PC-9 (cell line): ENCODE measurements around the gene MARS1. TPM values are rescaled to one million over a fixed set of nuclear protein-coding genes. Genes with fewer than 3 reads are reported as not detected.

Experiments
- BruUV-seq: library from RNA; stranded (reverse); fragments of 400-500 nt; replicated peaks from 2 replicates; lab custom pipeline; 2021; lab: Mats Ljungman, UMichigan
- CTCF ChIA-PET: fragments of 300-600 bp; sonication (Branson Sonifier 250); formaldehyde crosslinking; loops from one replicate; lab custom pipeline; 2022; ENCODE audit warnings: antibody characterized with exemption; lab: Charles Lee
- POLR2A ChIA-PET: fragments of 300-600 bp; sonication (Branson Sonifier 250); formaldehyde crosslinking; loops from one replicate; lab custom pipeline; 2022; ENCODE audit warnings: antibody characterized with exemption; ENCODE audit not compliant: unreplicated experiment; lab: Charles Lee
- DNase-seq, 2 experiments: peaks; one replicate each; pipeline versions ENCODE4 v3.0.0 to v3.0.0-alpha.2; 2015 to 2022; ENCODE audit warnings: mixed read lengths in 1 of 2
- H2AFZ ChIP-seq: fragments of 200-600 bp; sonication (generic); 2 replicates; pipeline ENCODE4 v1.8.1; 2017; ENCODE audit warnings: antibody characterized with exemption
- H3F3A ChIP-seq: fragments of 200-600 bp; sonication (generic); 2 replicates; pipeline ENCODE4 v1.8.1; 2017; ENCODE audit warnings: antibody characterized with exemption, mild to moderate bottlenecking, low read depth; ENCODE audit not compliant: insufficient read depth
- H3K27ac ChIP-seq: fragments of 200-600 bp; sonication (generic); 2 replicates; pipeline ENCODE4 v1.6.1; 2016; ENCODE audit warnings: mixed run types
- H3K27me3 ChIP-seq: fragments of 200-600 bp; sonication (generic); 2 replicates; pipeline ENCODE4 v1.6.1; 2016; ENCODE audit warnings: low read depth, mixed run types; ENCODE audit not compliant: insufficient read depth
- H3K36me3 ChIP-seq: fragments of 200-600 bp; sonication (generic); 2 replicates; pipeline ENCODE4 v1.6.1; 2016; ENCODE audit warnings: low read depth, mixed run types
- H3K4me1 ChIP-seq: fragments of 200-600 bp; sonication (generic); replicated peaks from 2 replicates; pipeline ENCODE4 v1.6.1; 2016; ENCODE audit warnings: mixed run types; ENCODE audit not compliant: insufficient read depth
- H3K4me2 ChIP-seq: fragments of 200-600 bp; sonication (generic); 2 replicates; pipeline ENCODE4 v1.6.1; 2017; ENCODE audit warnings: mixed run types
- H3K4me3 ChIP-seq: fragments of 200-600 bp; sonication (generic); 2 replicates; pipeline ENCODE4 v1.6.1; 2016; ENCODE audit warnings: mixed run types
- H3K79me2 ChIP-seq: fragments of 200-600 bp; sonication (generic); 2 replicates; pipeline ENCODE4 v1.6.1; 2017; ENCODE audit warnings: low read depth, mixed run types
- H3K9me2 ChIP-seq: fragments of 200-600 bp; sonication (generic); 2 replicates; pipeline ENCODE4 v1.8.1; 2017; ENCODE audit warnings: mild to moderate bottlenecking; ENCODE audit not compliant: insufficient read depth
- H3K9me3 ChIP-seq: fragments of 200-600 bp; sonication (generic); 2 replicates; pipeline ENCODE4 v1.8.1; 2016; ENCODE audit warnings: low read depth; ENCODE audit not compliant: insufficient read depth
- H4K20me1 ChIP-seq: fragments of 200-600 bp; sonication (generic); 2 replicates; pipeline ENCODE4 v1.8.1; 2017; ENCODE audit not compliant: insufficient read depth
- EZH2 ChIP-seq: fragments of 200-600 bp; sonication (generic); IDR thresholded peaks from 2 replicates; pipeline ENCODE4 v1.8.0; 2017; ENCODE audit warnings: antibody characterized with exemption, low read depth
- intact Hi-C: fragments of 100-400 bp; cut with micrococcal nuclease; formaldehyde crosslinking; loops from one replicate; pipeline ENCODE4 v1.10.0; 2022; ENCODE audit not compliant: unreplicated experiment
- total RNA-seq: library from RNA; stranded (reverse); gene quantifications from 2 replicates; pipeline ENCODE4 v1.2.3, GENCODE V29; 2021
- TF ChIP-seq, protein P1 (sequence below): fragments of 200-600 bp; sonication (generic); conservative IDR thresholded peaks from 2 replicates; pipeline ENCODE4 v1.6.1; 2017; ENCODE audit warnings: mixed run types, antibody characterized with exemption, mild to moderate bottlenecking, moderate library complexity

Gene MARS1
- total RNA-seq, 1 experiment from 2014 or later, result 307 TPM

DNA sequence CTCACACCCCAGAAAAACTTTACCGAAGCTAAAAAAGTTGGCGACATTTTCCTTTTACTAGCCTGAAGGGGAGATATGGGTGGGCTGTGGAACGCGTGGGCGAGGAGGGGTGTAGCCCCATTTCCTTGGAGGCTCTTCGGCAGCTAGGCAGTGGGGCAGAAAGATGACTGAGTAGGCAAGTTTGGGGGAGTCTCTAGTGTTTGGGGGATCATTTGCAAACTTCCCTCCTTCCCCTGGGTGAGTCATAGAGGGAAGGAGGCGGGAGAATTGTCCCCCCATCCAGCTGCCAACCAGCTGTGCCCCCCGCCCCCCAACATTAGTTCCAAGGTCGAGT lies 26.0 kb upstream of the MARS1 start:
- TF ChIP-seq, protein P1, sequence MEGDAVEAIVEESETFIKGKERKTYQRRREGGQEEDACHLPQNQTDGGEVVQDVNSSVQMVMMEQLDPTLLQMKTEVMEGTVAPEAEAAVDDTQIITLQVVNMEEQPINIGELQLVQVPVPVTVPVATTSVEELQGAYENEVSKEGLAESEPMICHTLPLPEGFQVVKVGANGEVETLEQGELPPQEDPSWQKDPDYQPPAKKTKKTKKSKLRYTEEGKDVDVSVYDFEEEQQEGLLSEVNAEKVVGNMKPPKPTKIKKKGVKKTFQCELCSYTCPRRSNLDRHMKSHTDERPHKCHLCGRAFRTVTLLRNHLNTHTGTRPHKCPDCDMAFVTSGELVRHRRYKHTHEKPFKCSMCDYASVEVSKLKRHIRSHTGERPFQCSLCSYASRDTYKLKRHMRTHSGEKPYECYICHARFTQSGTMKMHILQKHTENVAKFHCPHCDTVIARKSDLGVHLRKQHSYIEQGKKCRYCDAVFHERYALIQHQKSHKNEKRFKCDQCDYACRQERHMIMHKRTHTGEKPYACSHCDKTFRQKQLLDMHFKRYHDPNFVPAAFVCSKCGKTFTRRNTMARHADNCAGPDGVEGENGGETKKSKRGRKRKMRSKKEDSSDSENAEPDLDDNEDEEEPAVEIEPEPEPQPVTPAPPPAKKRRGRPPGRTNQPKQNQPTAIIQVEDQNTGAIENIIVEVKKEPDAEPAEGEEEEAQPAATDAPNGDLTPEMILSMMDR, result no peak
- no peak; the same call in 1 of the 2 replicates for TF ChIP-seq EZH2

DNA sequence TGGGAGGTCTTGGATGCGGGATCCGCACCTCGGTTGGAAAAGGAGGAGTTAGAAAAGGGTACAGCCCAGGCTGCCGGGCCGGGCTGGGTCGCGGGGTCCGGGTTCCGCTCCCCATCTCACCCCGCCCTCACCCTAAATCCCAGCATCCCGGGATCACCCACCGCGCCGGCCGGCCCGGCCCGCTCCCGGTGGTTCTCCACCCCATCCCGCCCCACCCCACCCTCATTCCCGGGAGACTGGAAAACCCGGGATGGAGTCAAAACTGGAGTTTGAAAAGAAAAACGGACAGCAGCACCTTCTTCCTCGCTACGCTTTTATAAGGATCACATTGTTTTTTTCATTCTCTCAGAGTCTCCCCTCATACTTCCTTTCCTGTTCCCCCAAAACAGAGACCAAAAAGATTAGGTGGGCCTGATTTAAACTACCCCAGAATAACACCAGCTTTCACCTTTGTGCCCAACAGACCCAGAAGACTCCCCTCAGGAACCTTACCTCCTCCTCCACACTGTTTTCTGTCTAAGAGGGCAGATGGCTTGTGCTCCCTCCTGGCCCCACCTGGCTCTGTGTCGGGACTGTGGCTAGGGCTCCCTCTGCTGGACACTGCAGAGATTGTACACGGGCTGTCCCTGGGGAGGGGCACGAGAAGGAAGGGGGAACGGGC lies 25.5 kb upstream of the MARS1 start:
- CTCF ChIA-PET, result no interaction called here
- BruUV-seq, result no TSS peak
- peak overlapping the region; percentile 77 for H2AFZ ChIP-seq

More for the DNA sequence above, 26.0 kb upstream of the MARS1 start:
- H3K36me3 ChIP-seq, result no peaks in the 10 kb centered on the region
- peak overlapping the region; percentile 57 for H3K4me3 ChIP-seq
- H4K20me1 ChIP-seq, result no peaks in the 10 kb centered on the region
- H3K27ac ChIP-seq, result no peak overlapping the region
- H3K9me3 ChIP-seq, result no peaks in the 10 kb centered on the region
- no peak for DNase-seq
- H3K4me1 ChIP-seq, result peaks cover 25% of the 10 kb centered on the region
- H2AFZ ChIP-seq, result peak overlapping the region; percentile 41; the same call in 1 of the 2 replicates
- ChIA-PET CTCF (no interaction called here), POLR2A (no interaction called here)
- no TSS peak for BruUV-seq
- peak overlapping the region; percentile 99 for H3K4me2 ChIP-seq
- no peaks in the 10 kb centered on the region for H3K9me2 ChIP-seq
- intact Hi-C loops, result loop anchor here (2.0 to 5.0 kb wide), 2 partner anchors 170 to 231 kb away; partner anchors contain the start of gene B4GALNT1
- no peaks in the 10 kb centered on the region for H3F3A ChIP-seq
- peaks cover 57% of the 10 kb centered on the region for H3K27me3 ChIP-seq
- H3K79me2 ChIP-seq, result no peaks in the 10 kb centered on the region

DNA sequence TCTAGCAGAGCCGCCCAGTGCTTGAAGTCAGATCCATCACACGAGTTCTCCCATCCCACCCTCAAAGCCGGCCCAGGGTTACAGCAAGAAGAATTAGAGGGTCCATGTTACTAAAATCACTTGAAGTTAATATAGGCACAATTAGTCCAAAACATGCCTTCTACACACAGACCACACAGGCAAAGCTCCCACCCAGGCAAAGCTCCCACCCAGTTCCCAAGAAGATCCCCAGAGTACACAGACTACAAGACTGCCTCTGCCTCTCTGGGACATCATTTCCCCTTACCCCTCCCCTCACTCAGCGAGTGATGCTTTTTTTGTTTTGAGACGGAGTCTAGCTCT lies 25.0 kb upstream of the MARS1 start:
- TF ChIP-seq, protein P1, result peak; percentile 22; the same call in 1 of the 2 replicates
- no peak for TF ChIP-seq EZH2
- CTCF ChIA-PET, result no interaction called here
- Histone ChIP-seq H3K9me3 (no peaks in the 10 kb centered on the region), H3K4me1 (peaks cover 18% of the 10 kb centered on the region), H3K36me3 (no peaks in the 10 kb centered on the region), H3K27ac (no peak overlapping the region), H4K20me1 (no peaks in the 10 kb centered on the region), H3F3A (no peaks in the 10 kb centered on the region), H3K79me2 (no peaks in the 10 kb centered on the region), H3K4me3 (no peak overlapping the region), H2AFZ (no peak overlapping the region), H3K27me3 (peaks cover 67% of the 10 kb centered on the region), H3K9me2 (no peaks in the 10 kb centered on the region), H3K4me2 (peak overlapping the region; percentile 99; the same call in 1 of the 2 replicates)
- DNase-seq, result no peak
- POLR2A ChIA-PET, result no interaction called here
- intact Hi-C loops, result loop anchor here (2.0 to 5.0 kb wide), 2 partner anchors 169 to 230 kb away; partner anchors contain the start of gene B4GALNT1
- BruUV-seq, result no TSS peak

More for the DNA sequence above, 25.5 kb upstream of the MARS1 start:
- Histone ChIP-seq H3K9me3 (no peaks in the 10 kb centered on the region), H3K9me2 (no peaks in the 10 kb centered on the region), H3K36me3 (no peaks in the 10 kb centered on the region), H3K4me2 (peak overlapping the region; percentile 99), H3K4me1 (peaks cover 23% of the 10 kb centered on the region), H3F3A (no peaks in the 10 kb centered on the region), H3K79me2 (no peaks in the 10 kb centered on the region), H3K27ac (no peak overlapping the region), H4K20me1 (no peaks in the 10 kb centered on the region), H3K4me3 (peak overlapping the region; percentile 57), H3K27me3 (peaks cover 62% of the 10 kb centered on the region)
- peak; percentile 74 to 88 for DNase-seq
- intact Hi-C loops, result loop anchor here (2.0 to 5.0 kb wide), 2 partner anchors 170 to 230 kb away; partner anchors contain the start of gene B4GALNT1
- POLR2A ChIA-PET, result no interaction called here
- TF ChIP-seq, protein P1, result peak; percentile 92
- TF ChIP-seq EZH2, result no peak
